OCI-LY7 (cell line): ENCODE measurements around the gene ABCC3. TPM values are rescaled to one million over a fixed set of nuclear protein-coding genes. Genes with fewer than 3 reads are reported as not detected.

ENCODE experiments used
- BruUV-seq: library from RNA; stranded (reverse); fragments of 400-500 nt; replicated peaks from 2 replicates; lab custom pipeline; 2021; lab: Mats Ljungman, UMichigan
- CTCF ChIA-PET: fragments of 300-600 bp; sonication (Branson Sonifier 250); formaldehyde crosslinking; loops from one replicate; lab custom pipeline; 2022; ENCODE audit warnings: antibody characterized with exemption; ENCODE audit not compliant: unreplicated experiment; lab: Charles Lee
- POLR2A ChIA-PET: fragments of 300-600 bp; sonication (Branson Sonifier 250); formaldehyde crosslinking; loops from one replicate; lab custom pipeline; 2022; ENCODE audit warnings: antibody characterized with exemption; lab: Charles Lee
- DNase-seq: peaks from one replicate; pipeline ENCODE4 v3.0.0-alpha.2; 2015; ENCODE audit warnings: low spot score
- H2AFZ ChIP-seq: fragments of 200-600 bp; sonication (generic), shearing (Covaris generic); 2 replicates; pipeline ENCODE4 v1.6.1; 2014; ENCODE audit warnings: mild to moderate bottlenecking, antibody characterized with exemption, low read length, moderate library complexity
- H3K27ac ChIP-seq: fragments of 200-600 bp; sonication (generic); 2 replicates; pipeline ENCODE4 v1.5.1; 2014; ENCODE audit warnings: mixed run types, low read depth, mild to moderate bottlenecking, moderate library complexity, low read length, inconsistent platforms; ENCODE audit not compliant: poor library complexity, severe bottlenecking
- H3K36me3 ChIP-seq: fragments of 200-600 bp; sonication (generic); 2 replicates; pipeline ENCODE4 v1.6.1; 2014; ENCODE audit warnings: mild to moderate bottlenecking, antibody characterized with exemption, low read length, moderate library complexity, mixed read lengths; ENCODE audit not compliant: insufficient read depth
- H3K4me1 ChIP-seq: fragments of 200-600 bp; sonication (generic); 2 replicates; pipeline ENCODE4 v1.5.1; 2014; ENCODE audit warnings: mild to moderate bottlenecking, low read length; ENCODE audit not compliant: insufficient read depth, poor library complexity, severe bottlenecking
- H3K4me2 ChIP-seq: fragments of 200-600 bp; sonication (generic); 2 replicates; pipeline ENCODE4 v1.6.1; 2014; ENCODE audit warnings: mild to moderate bottlenecking, low read length
- H3K4me3 ChIP-seq: fragments of 200-600 bp; sonication (generic); 2 replicates; pipeline ENCODE4 v1.5.1; 2014; ENCODE audit warnings: mild to moderate bottlenecking, low read depth, low read length; ENCODE audit not compliant: poor library complexity, severe bottlenecking
- H3K79me2 ChIP-seq: fragments of 200-600 bp; sonication (generic); 2 replicates; pipeline ENCODE4 v1.6.1; 2016; ENCODE audit warnings: low read depth, mild to moderate bottlenecking, low read length, moderate library complexity, mixed read lengths; ENCODE audit not compliant: insufficient read depth
- H3K9me2 ChIP-seq: fragments of 200-600 bp; sonication (generic); 2 replicates; pipeline ENCODE4 v1.6.1; 2016; ENCODE audit warnings: mild to moderate bottlenecking, low read length, mixed read lengths; ENCODE audit not compliant: insufficient read depth
- H3K9me3 ChIP-seq: fragments of 200-600 bp; sonication (generic); 2 replicates; pipeline ENCODE4 v1.6.1; 2014; ENCODE audit warnings: mild to moderate bottlenecking, mixed run types, low read length, mixed read lengths
- H4K20me1 ChIP-seq: fragments of 200-600 bp; sonication (generic); 2 replicates; pipeline ENCODE4 v1.6.1; 2014; ENCODE audit warnings: mild to moderate bottlenecking, antibody characterized with exemption, low read length, moderate library complexity, mixed read lengths; ENCODE audit not compliant: insufficient read depth
- CTCF ChIP-seq: fragments of 200-600 bp; sonication (generic); conservative IDR thresholded peaks from 2 replicates; pipeline ENCODE4 v1.5.1; 2014; ENCODE audit warnings: mild to moderate bottlenecking, antibody characterized with exemption, low read length, moderate library complexity, mixed read lengths
- EZH2phosphoT487 ChIP-seq: fragments of 200-600 bp; sonication (generic); IDR thresholded peaks from 2 replicates; pipeline ENCODE4 v1.6.1; 2018; ENCODE audit warnings: low read depth, borderline replicate concordance, mild to moderate bottlenecking, mixed run types, antibody characterized with exemption, low read length, moderate library complexity, mixed read lengths
- intact Hi-C: fragments of 100-400 bp; cut with micrococcal nuclease; formaldehyde crosslinking; loops from one replicate; pipeline ENCODE4 v1.10.0; 2022; ENCODE audit not compliant: unreplicated experiment
- total RNA-seq, 2 experiments: library from RNA; depleted of rRNA in 1 of 2; stranded (reverse); fragments of >200 nt in 1 of 2; shearing (Covaris generic) in 1 of 2; gene quantifications; 2 replicates each; pipeline ENCODE4 v1.2.3, GENCODE V29; 2014 to 2022

ABCC3 gene
- total RNA-seq, 2 experiments from 2014 or later: not detected

DNA sequence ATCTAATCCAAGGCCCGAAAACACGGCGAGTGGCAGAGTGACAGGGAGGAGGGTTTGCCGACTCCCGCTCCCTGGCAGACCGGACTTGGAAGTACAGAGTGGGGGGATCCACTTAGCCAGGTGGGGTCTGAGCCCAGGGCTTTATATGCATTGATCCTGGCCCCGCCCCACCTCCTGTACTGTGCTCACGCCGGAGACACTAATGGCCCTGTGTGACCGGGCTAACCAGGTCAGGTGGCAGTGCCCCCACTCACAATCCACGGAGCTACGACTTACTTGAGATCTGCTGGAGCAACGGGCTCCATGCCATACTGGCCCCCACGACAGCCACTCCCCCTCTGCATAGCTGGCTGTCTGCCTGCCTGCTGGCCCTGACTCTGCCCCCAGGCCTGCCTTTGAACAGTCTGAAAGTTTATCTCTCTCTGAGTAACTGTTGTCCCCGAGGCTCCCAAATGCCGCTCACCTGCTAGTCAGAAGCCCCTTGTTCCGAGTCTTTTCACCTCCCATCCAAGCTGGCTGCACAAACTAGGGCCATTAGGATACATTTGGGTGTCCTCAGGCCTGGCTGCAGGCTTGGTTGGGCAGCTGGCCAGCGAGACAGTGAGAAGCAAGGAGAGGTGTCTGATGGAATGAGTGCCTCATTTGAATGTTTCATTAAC, 46.2 kb upstream of the ABCC3 start:
- DNase-seq: no peak
- no peaks in the 10 kb centered on the region for H3K36me3 ChIP-seq
- no peaks in the 10 kb centered on the region for H3K9me2 ChIP-seq
- TF ChIP-seq EZH2phosphoT487 (no peak), CTCF (no peak)
- BruUV-seq: no TSS peak
- H3K79me2 ChIP-seq: no peaks in the 10 kb centered on the region
- ChIA-PET CTCF (no interaction called here), POLR2A (no interaction called here)
- no peak overlapping the region for H3K4me3 ChIP-seq
- H3K9me3 ChIP-seq: no peaks in the 10 kb centered on the region
- H3K4me1 ChIP-seq: no peaks in the 10 kb centered on the region
- H2AFZ ChIP-seq: no peak overlapping the region
- H3K27ac ChIP-seq: no peak overlapping the region
- intact Hi-C loops: no loop called here
- H4K20me1 ChIP-seq: no peaks in the 10 kb centered on the region
- no peak overlapping the region for H3K4me2 ChIP-seq

GRCh38 chr17:50589095-50589705, 45.5 kb upstream of the ABCC3 start:
- Histone ChIP-seq H3K36me3 (no peaks in the 10 kb centered on the region), H3K4me1 (no peaks in the 10 kb centered on the region), H4K20me1 (no peaks in the 10 kb centered on the region), H3K4me3 (no peak overlapping the region), H3K79me2 (no peaks in the 10 kb centered on the region), H3K4me2 (no peak overlapping the region), H3K27ac (no peak overlapping the region), H2AFZ (no peak overlapping the region), H3K9me3 (no peaks in the 10 kb centered on the region), H3K9me2 (no peaks in the 10 kb centered on the region)
- no peak for DNase-seq
- intact Hi-C loops: no loop called here
- no TSS peak for BruUV-seq
- POLR2A ChIA-PET: no interaction called here
- CTCF ChIA-PET: no interaction called here
- no peak for TF ChIP-seq CTCF
- TF ChIP-seq EZH2phosphoT487: no peak
